HepG2 (cell line): ENCODE results near the gene OTOGL. TPM values are rescaled to one million over a fixed set of nuclear protein-coding genes. Genes with fewer than 3 reads are reported as not detected.

ENCODE experiments used
- ATAC-seq: fragments of 200-7000 bp; cut with Tn5 transposase; 3 replicates; pipeline ENCODE4 v1.9.1; 2020; ENCODE audit warnings: mild to moderate bottlenecking, moderate library complexity
- BruUV-seq: library from RNA; stranded (reverse); fragments of 400-500 nt; replicated peaks from 2 replicates; lab custom pipeline; 2021; lab: Mats Ljungman, UMichigan
- CTCF ChIA-PET: fragments of 300-600 bp; formaldehyde crosslinking; extraction: SDS; loops from one replicate; lab custom pipeline; 2021; ENCODE audit warnings: low total read pairs, inconsistent platforms, low intra/inter-chr PET ratio; lab: Yijun Ruan, JAX
- POLR2A ChIA-PET: fragments of 350-600 bp; sonication (Branson Sonifier 250); formaldehyde crosslinking; loops from one replicate; lab custom pipeline; 2020; ENCODE audit warnings: antibody characterized with exemption, inconsistent platforms; lab: Yijun Ruan, JAX
- DNase-seq: peaks from one replicate; pipeline ENCODE4 v3.0.0-alpha.2; 2015; ENCODE audit warnings: low spot score
- FAIRE-seq: peaks from 3 replicates; lab custom pipeline; 2011; peaks lifted over from hg19 to GRCh38; lab: Jason Lieb, UNC
- H2AFZ ChIP-seq: one replicate; pipeline ENCODE4 v1.6.1; 2011; ENCODE audit warnings: low read length, inconsistent platforms
- H3K27ac ChIP-seq: fragments of 300-600 bp; 3 replicates; pipeline ENCODE4 v1.8.0; 2011; ENCODE audit warnings: mixed run types, mild to moderate bottlenecking, mixed read lengths, low read length, inconsistent platforms; ENCODE audit not compliant: insufficient read depth; ENCODE audit errors: extremely low read length
- H3K27me3 ChIP-seq, 2 experiments: fragments of 200-600 bp in 1 of 2; 2 replicates in 1 of 2; 3 replicates in 1 of 2; pipeline versions ENCODE4 v1.6.0 to v1.8.0; 2011; ENCODE audit warnings: low read length in 2 of 2, mild to moderate bottlenecking in 2 of 2, moderate library complexity in 2 of 2, inconsistent platforms in 1 of 2; ENCODE audit not compliant: insufficient read depth in 2 of 2, control insufficient read depth in 1 of 2
- H3K36me3 ChIP-seq, 2 experiments: fragments of 200-600 bp in 1 of 2; replicated peaks in 1 of 2; 2 replicates in 1 of 2; 3 replicates in 1 of 2; pipeline versions ENCODE4 v1.5.1 to v1.8.0; 2011; ENCODE audit warnings: low read length in 2 of 2, inconsistent platforms in 1 of 2; ENCODE audit not compliant: insufficient read depth in 2 of 2, control insufficient read depth in 1 of 2
- H3K4me1 ChIP-seq: 2 replicates; pipeline ENCODE4 v1.5.1; 2012; ENCODE audit warnings: low read length, inconsistent platforms; ENCODE audit not compliant: insufficient read depth
- H3K4me2 ChIP-seq: 2 replicates; pipeline ENCODE4 v1.6.0; 2011; ENCODE audit warnings: low read depth, low read length, inconsistent platforms
- H3K4me3 ChIP-seq, 3 experiments: fragments of 200-600 bp in 1 of 3; sonication (generic), shearing (Covaris generic) in 1 of 3; replicated peaks in 1 of 3; 2 replicates each; pipeline ENCODE4 v1.5.1; 2011 to 2016; ENCODE audit warnings: low read length in 3 of 3, inconsistent platforms in 2 of 3, low read depth in 2 of 3, mild to moderate bottlenecking in 2 of 3, control low read depth in 1 of 3, mixed read lengths in 1 of 3; ENCODE audit not compliant: insufficient read depth in 1 of 3
- H3K79me2 ChIP-seq: one replicate; pipeline ENCODE4 v1.6.1; 2011; ENCODE audit warnings: low read length, inconsistent platforms; ENCODE audit not compliant: insufficient read depth
- H3K9ac ChIP-seq: 2 replicates; pipeline ENCODE4 v1.6.0; 2011; ENCODE audit warnings: mild to moderate bottlenecking, low read depth, low read length, inconsistent platforms; ENCODE audit not compliant: insufficient read depth
- H3K9me3 ChIP-seq: 2 replicates; pipeline ENCODE4 v1.5.1; 2012; ENCODE audit warnings: mild to moderate bottlenecking, low read length
- H4K20me1 ChIP-seq: 2 replicates; pipeline ENCODE4 v1.6.0; 2011; ENCODE audit warnings: inconsistent platforms, mild to moderate bottlenecking, low read length, moderate library complexity; ENCODE audit not compliant: insufficient read depth
- ATF1 ChIP-seq: IDR thresholded peaks from 2 replicates; pipeline ENCODE4 v1.6.1; 2016; ENCODE audit warnings: mild to moderate bottlenecking, control low read depth
- FOXA1 ChIP-seq, 2 experiments: fragments of 450-650 bp in 1 of 2; sonication (generic) in 1 of 2; formaldehyde crosslinking in 1 of 2; IDR thresholded peaks; 2 replicates each; pipeline versions ENCODE4 v1.4.0 to v1.6.1; 2016 to 2020; ENCODE audit warnings: missing genetic modification reagents in 1 of 2
- KMT2B ChIP-seq: IDR thresholded peaks from 2 replicates; pipeline ENCODE4 v1.6.1; 2016; ENCODE audit warnings: missing genetic modification reagents, missing compliant biosample characterization
- RBM22 ChIP-seq: fragments of 200-400 bp; formaldehyde crosslinking; optimal IDR thresholded peaks from 2 replicates; pipeline ENCODE3; 2017; ENCODE audit warnings: mild to moderate bottlenecking, low read length, moderate library complexity
- SMAD3 ChIP-seq: sonication (generic); formaldehyde crosslinking; IDR thresholded peaks from 2 replicates; pipeline ENCODE4 v1.4.0; 2020; ENCODE audit warnings: missing genetic modification reagents
- SMARCE1 ChIP-seq: fragments of 450-650 bp; IDR thresholded peaks from 2 replicates; pipeline ENCODE4 v1.6.1; 2017; ENCODE audit warnings: borderline replicate concordance
- SRSF9 ChIP-seq: fragments of 200-400 bp; formaldehyde crosslinking; IDR thresholded peaks from 2 replicates; pipeline ENCODE4 v1.6.1; 2018; ENCODE audit warnings: borderline replicate concordance, mild to moderate bottlenecking, low read depth, low read length; ENCODE audit not compliant: insufficient read depth, poor library complexity, severe bottlenecking
- ZBTB20 ChIP-seq: sonication (generic); formaldehyde crosslinking; IDR thresholded peaks from 2 replicates; pipeline ENCODE4 v1.8.1; 2023; ENCODE audit warnings: missing genetic modification reagents, low read depth, mild to moderate bottlenecking, borderline replicate concordance
- ZBTB21 ChIP-seq: sonication (generic); formaldehyde crosslinking; IDR thresholded peaks from 2 replicates; pipeline ENCODE4 v1.4.0; 2020; ENCODE audit warnings: missing genetic modification reagents
- ZKSCAN1 ChIP-seq: fragments of 150-350 bp; IDR thresholded peaks from 2 replicates; pipeline ENCODE4 v1.6.1; 2014; ENCODE audit warnings: low read length
- ZMYM3 ChIP-seq: sonication (generic); formaldehyde crosslinking; IDR thresholded peaks from 2 replicates; pipeline ENCODE4 v1.5.1; 2020; ENCODE audit warnings: mild to moderate bottlenecking, missing genetic modification reagents
- ZNF354B ChIP-seq: sonication (generic); formaldehyde crosslinking; IDR thresholded peaks from 2 replicates; pipeline ENCODE4 v1.8.0; 2022; ENCODE audit warnings: mild to moderate bottlenecking, missing genetic modification reagents
- ZNF737 ChIP-seq: sonication (generic); formaldehyde crosslinking; IDR thresholded peaks from 2 replicates; pipeline ENCODE4 v1.5.0; 2020; ENCODE audit warnings: missing genetic modification reagents, mild to moderate bottlenecking, borderline replicate concordance
- ZSCAN29 ChIP-seq: sonication (generic); formaldehyde crosslinking; conservative IDR thresholded peaks from 2 replicates; pipeline ENCODE4 v1.4.0; 2020; ENCODE audit warnings: mild to moderate bottlenecking, missing genetic modification reagents
- ZXDC ChIP-seq: sonication (generic); formaldehyde crosslinking; IDR thresholded peaks from 2 replicates; pipeline ENCODE4 v1.5.0; 2020; ENCODE audit warnings: mild to moderate bottlenecking, missing genetic modification reagents
- WGBS: methylation state at CpG from one replicate; pipeline ENCODE4 v1.1.6; 2017; ENCODE audit warnings: low lambda C conversion rate; 5-methylcytosine and 5-hydroxymethylcytosine counted together
- in situ Hi-C: cut with HindIII; loops from 2 replicates; pipeline ENCODE4 v1.10.0; 2017; ENCODE audit warnings: low pct_unique_long_range_greater_than_20kb; ENCODE audit not compliant: extremely low pct_ligation_motif_present
- intact Hi-C: fragments of 100-400 bp; cut with micrococcal nuclease; formaldehyde crosslinking; loops from one replicate; pipeline ENCODE4 v1.10.0; 2022; ENCODE audit not compliant: unreplicated experiment
- polyA plus RNA-seq, 8 experiments: library from polyadenylated mRNA; depleted of rRNA in 3 of 8; stranded (reverse) in 7 of 8; unstranded in 1 of 8; fragments of >200 nt; fragmentation: Illumina TruSeq in 4 of 8; extraction: Trizol in 4 of 8; gene quantifications; 2 replicates each; pipeline versions ENCODE4 v1.2.1 to v1.2.3, GENCODE V29; 2011 to 2016; ENCODE audit warnings: low read depth in 4 of 8, missing spikeins in 1 of 8, mixed read lengths in 1 of 8; ENCODE audit not compliant: insufficient read depth in 1 of 8
- total RNA-seq, 5 experiments: library from RNA; depleted of rRNA; stranded (reverse); fragments of >200 nt; fragmentation: Illumina TruSeq; extraction: Trizol; gene quantifications; 2 replicates each; pipeline ENCODE4 v1.2.3, GENCODE V29; 2016; ENCODE audit warnings: low read depth in 1 of 5

The OTOGL gene
- total and polyA plus RNA-seq, 2 of the 13 experiments (the other 11 are each of a cell fraction or from before 2014, with no cell fraction given) = not detected

- BruUV-seq = no TSS peak
- POLR2A ChIA-PET = no interaction called here
- Histone ChIP-seq H4K20me1 (no peaks in the 10 kb centered on the region), H3K9me3 (no peaks in the 10 kb centered on the region), H3K27ac (no peak overlapping the region)
- ATAC-seq = no peak
- no peak for DNase-seq
- in situ Hi-C loops = no loop called here
- TF ChIP-seq SMARCE1 = no peak
- TF ChIP-seq, all 625 proteins: peak for 0
- Histone ChIP-seq H3K4me3 (no peak overlapping the region), H3K79me2 (no peaks in the 10 kb centered on the region), H3K27me3 (no peaks in the 10 kb centered on the region), H3K36me3 (no peaks in the 10 kb centered on the region), H3K4me2 (no peak overlapping the region), H3K4me1 (no peaks in the 10 kb centered on the region), H3K9ac (no peak overlapping the region), H2AFZ (no peak overlapping the region)
- no peak for FAIRE-seq
- CTCF ChIA-PET = no interaction called here
- 0% methylated on average over 1 of the region's 1 CpG for WGBS
- intact Hi-C loops = no loop called here
Observed at GRCh38 chr12:80332827-80333226, 233.5 kb downstream of the OTOGL start.

- 54% methylated on average over 1 of the region's 1 CpG for WGBS
- POLR2A ChIA-PET = no interaction called here
- in situ Hi-C loops (no loop called here), intact Hi-C loops (no loop called here)
- Histone ChIP-seq H3K4me3 (no peak overlapping the region), H2AFZ (no peak overlapping the region), H3K4me2 (no peak overlapping the region), H4K20me1 (no peaks in the 10 kb centered on the region), H3K79me2 (no peaks in the 10 kb centered on the region), H3K4me1 (peaks cover 19% of the 10 kb centered on the region), H3K9ac (no peak overlapping the region), H3K36me3 (no peaks in the 10 kb centered on the region), H3K27me3 (no peaks in the 10 kb centered on the region), H3K9me3 (no peaks in the 10 kb centered on the region), H3K27ac (no peak overlapping the region)
- ATAC-seq (no peak), FAIRE-seq (no peak), DNase-seq (no peak)
- no TSS peak for BruUV-seq
- CTCF ChIA-PET = no interaction called here
- no peak for TF ChIP-seq KMT2B (CRISPR knock-in tag)
- TF ChIP-seq ATF1 (CRISPR knock-in tag) = no peak
- no peak for TF ChIP-seq ZXDC (CRISPR knock-in tag)
- no peak for TF ChIP-seq ZNF354B
- no peak for TF ChIP-seq ZMYM3 (CRISPR knock-in tag)
- TF ChIP-seq ZSCAN29 = no peak
- TF ChIP-seq FOXA1 (IDR thresholded peaks at IDR 0.05) = no peak
- TF ChIP-seq FOXA1 (CRISPR knock-in tag; IDR thresholded peaks at IDR 0.05) = no peak
- no peak for TF ChIP-seq RBM22
- no peak for TF ChIP-seq ZBTB21 (CRISPR knock-in tag)
- no peak for TF ChIP-seq ZKSCAN1
- TF ChIP-seq SRSF9 = no peak
- TF ChIP-seq SMAD3 (CRISPR knock-in tag) = no peak
- no peak for TF ChIP-seq ZNF737
- TF ChIP-seq ZBTB20 (CRISPR knock-in tag) = no peak
Observed at GRCh38 chr12:80352474-80352873, 253.1 kb downstream of the OTOGL start.
